HG03103 (cell line): ENCODE data around the gene TMCO4.
"Not testable (repeated sequence)": the region's sequence is repeated elsewhere in the genome, so short reads cannot be mapped to it uniquely, and the experiment has no call there.

Experiments
- ATAC-seq: cut with Tn5 transposase; IDR thresholded peaks from one replicate; pipeline ENCODE4 v1.9.1; 2021; ENCODE audit warnings: low read depth; ENCODE audit not compliant: unreplicated experiment

TMCO4 gene

DNA sequence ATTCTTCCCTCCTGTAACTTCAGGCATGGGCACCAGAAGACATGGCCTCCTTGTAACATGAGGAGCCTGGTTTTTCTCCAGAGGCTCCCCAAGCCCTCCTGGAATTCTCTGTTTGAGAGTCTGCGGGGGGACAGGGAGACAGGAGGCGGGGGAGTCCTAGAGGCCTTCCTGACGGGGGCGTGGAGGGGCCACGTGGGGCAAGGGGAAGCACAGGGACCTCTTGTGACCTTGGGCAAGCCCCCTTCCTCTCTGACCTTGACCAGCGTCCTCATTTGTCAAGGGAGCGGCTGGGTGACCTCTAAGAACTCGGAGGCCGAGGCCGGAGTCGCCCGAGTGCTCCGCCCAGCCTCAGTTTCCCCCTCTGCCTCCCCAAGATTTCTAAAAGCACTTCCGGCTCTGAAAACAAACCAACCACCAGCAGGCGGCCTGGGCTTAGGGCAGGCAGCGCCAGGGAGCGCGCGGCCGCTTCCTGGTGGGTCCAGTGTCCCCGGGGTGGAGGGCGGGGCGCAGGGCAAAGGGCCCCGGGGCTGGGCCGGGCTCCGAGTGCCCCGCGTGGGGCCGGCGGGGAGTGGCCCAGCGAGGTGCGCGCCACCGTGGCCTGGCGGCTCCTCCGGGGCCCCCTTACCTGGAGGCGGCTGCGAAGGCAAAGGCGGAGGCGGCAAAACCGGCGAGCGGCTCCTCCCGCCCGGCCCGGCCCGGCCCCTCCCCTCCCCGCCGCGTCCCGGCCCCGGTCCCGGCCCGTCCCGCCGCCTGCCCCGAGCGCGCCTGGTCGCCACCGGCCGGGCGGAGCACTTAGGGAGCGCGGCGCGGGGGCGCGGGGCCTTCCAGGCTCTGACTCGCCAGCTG, at the start of gene TMCO4:
Gene TMCO4, minus strand, starts transcription at position 687 of the 846 bp plus-strand sequence. CDS start 19,158 bp downstream, outside the sequence.
- no peak for ATAC-seq

DNA sequence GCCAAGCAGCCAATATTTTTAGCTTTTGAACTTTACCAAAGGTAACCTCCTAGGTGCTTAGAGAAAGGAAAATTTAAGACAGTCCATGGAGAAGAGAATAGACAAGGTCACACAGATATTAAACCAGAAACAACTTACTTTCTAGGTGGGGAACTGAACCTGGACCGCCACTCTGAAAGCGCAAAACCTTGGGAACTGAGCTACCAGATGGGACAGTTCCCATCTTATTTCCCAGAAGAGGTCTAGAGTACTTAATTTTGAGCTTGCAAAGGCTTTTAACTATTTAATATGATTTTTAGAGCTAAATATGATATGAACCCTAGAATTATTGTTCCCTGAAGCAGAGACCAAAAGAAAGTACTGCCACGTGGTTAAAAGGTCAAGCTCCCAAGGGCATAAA, 49.6 kb upstream of the TMCO4 start:
- not testable (repeated sequence) for ATAC-seq

DNA sequence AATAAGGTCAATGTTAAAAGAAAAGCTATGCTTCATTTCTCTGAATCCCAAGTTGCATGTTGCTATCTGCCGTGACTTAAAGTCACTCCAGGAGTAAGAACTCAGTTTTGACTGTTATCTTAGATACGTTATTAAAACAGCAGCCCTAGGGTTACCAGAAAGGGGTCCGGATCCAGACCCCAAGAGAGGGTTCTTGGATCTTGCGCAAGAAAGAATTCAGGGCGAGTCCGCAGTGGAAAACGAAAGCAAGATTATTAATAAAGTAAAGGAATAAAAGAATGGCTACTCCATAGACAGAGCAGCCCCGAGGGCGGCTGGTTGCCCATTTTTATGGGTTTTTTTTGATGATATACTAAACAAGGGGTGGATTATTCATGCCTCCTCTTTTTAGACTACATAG, 47.6 kb upstream of the TMCO4 start:
- ATAC-seq: not testable (repeated sequence)

DNA sequence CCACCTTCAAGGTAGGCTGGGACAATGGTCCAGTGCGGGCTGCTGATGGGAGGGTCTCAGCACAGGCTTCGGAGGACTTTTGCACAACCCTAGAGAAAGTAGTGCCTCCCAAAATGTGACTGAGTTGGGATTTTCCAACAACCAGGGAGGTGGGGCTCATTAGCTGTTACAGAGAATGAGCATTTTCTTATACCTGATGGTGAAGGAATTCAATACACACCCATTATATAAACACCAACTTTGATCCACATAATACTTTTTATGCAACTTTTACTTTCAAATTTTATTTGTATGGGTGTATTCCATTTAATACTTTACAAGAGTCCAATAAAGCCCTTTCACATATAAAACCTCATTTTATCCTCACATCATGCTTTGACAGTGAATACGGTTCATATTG, 46.6 kb upstream of the TMCO4 start:
- ATAC-seq: no peak

DNA sequence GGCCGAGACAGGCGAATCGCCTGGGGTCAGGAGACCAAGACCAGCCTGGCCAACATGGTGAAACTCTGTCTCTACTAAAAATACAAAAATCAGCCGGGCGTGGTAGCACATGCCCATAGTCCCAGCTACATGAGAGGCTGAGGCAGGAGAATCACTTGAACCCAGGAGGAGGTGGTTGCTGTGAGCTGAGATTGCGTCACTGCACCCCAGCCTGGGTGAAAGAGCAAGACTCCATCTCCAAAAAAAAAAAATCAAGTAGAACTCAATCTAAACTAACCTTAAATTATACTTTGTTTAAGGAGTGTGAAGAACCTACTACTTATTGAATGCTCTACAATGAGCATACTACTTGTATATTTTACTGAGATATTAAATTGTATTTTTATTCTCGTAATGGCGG, 45.8 kb upstream of the TMCO4 start:
- no peak for ATAC-seq

DNA sequence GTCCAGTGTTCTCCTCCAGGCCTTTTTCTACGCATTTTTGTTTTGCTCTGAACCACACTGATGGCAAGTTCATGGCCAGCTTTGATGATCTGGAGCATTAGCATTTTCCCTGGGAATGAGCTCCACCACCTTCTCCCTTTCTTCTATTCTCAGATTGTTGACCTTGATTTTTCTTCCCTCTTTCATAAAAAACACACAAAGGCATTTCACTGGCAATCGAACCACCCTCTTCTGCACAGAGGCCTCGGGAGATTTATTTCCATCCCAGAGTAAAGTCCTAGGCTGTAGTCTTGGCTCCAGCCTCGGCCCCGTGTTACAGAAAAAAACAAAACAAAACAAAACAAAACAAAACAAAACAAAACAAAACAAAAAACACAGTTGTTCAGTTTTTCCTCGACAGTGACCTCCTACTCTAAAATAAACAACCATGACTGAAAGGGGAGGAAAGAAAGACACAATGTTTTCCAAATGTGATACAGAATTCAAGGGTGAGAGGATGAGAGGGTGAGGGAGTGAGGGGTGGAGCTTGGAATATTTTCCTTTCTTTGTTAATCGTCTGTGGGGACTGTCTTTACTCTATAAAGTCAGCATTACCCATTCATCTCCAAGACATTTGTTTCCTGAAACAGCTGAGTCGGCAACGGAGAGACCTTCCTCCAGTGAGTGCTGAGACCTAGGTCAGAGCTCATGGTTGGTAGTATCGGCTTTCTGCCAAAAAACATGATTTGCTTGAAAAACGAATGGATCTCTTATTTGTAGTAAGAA, 45.2 kb upstream of the TMCO4 start:
- ATAC-seq: no peak

DNA sequence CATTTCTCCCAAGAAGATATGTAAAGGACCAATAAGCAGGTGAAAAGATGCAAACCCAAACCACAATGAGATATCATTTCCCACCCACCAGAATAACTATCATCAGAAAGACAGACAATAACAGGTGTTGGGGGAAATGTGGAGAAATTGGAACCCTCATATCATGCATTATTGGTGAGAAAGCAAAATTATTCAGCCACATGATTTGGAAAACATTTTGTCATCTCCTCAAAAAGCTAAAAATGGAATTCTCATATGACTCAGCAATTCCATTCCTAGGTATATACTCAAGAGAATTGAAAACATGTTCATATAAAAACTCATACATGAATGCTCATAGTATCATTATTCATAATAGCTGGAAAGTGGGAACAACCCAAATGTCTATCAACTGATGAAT, 40.5 kb upstream of the TMCO4 start:
- ATAC-seq: no peak

DNA sequence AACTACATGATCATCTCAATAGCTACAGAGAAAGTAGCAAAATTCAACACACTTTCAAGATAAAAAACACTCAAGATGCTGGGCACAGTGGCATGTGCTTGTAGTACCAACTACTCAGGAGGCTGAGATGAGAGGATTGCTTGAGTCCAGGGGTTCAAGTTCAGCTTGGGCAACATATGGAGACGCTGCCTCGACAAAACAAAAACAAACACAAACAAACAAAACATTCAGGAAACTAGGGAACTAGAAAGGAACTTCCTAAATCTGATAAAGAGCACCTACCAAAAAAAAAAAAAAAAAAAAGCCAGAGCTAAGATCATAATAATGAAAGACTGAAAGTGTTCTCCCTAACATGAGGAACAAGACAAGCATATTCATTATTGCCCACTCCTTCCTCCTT, 38.1 kb upstream of the TMCO4 start:
- no peak for ATAC-seq

DNA sequence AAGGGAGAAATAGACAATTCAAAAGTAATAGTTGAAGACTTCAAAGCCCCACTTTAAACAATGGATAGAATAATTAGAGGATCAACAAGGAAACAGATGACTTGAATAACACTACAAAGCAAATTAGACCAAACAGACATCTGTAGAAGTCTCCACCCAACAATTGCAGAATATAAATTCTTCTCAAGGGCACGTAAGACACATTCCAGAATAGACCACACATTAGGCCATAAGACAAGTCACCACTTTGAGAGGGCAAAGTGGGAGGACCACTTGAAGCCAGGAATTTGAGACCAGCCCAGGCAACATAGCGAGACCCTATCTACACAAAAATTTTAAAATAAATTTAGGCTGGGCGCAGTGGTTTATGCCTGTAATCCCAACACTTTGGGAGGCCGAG, 35.9 kb upstream of the TMCO4 start:
- no peak for ATAC-seq

DNA sequence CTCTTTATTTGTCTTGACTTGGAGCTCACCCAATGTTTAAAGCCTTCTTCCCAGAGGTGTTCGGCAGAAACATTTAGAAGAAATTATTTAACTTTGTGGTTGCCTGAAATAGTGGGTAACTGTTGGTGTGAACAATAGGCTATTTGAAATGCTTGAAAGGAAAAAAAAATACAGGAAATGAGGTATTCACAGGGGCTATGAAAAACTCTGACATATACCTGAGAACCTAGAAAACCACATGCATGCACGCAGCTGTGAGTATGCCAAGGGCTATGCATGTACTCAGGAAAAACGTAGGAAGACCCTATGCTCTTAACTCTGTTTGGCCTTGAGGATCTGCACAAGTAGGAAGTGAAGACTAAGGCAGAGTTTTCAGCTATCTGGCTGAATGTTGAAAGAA, 31.7 kb upstream of the TMCO4 start:
- no peak for ATAC-seq

DNA sequence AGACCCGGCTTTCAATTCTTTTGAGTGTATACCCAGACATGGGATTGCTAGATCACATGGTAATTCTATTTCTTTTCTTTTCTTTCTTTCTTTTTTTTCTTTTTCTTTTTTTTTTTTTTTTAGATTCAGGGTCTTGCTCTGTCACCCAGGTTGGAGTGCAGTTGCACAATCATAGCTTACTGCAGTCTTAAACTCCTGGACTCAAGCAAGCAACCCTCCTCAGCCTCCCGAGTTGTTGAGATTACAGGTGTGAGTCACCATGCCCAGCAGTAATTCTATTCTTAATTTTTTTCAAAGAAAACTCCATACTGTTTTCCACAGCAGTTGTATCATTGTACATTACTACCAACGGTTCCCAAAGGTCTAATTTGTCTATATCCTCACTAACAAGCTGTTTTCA, 28.8 kb upstream of the TMCO4 start:
- no peak for ATAC-seq

DNA sequence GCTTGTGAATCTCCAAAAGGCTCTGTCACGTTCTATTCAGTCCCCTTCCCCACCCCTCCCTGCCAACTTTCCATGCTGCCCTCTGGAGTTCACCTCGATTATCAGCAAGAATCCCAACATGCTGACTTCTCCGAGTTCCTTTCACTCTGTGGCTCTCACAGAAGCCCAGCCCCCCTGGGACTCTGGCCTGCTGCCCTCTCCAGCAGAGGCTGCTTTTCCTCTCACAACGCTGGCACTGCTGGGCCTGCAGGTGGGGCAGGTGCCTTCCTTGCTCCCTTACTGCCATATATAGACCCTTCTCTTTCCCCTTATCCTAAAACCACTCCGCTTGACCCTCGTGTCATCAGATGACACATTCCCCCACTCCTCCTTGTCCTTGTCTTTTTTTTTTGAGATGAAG, 25.6 kb upstream of the TMCO4 start:
- no peak for ATAC-seq

DNA sequence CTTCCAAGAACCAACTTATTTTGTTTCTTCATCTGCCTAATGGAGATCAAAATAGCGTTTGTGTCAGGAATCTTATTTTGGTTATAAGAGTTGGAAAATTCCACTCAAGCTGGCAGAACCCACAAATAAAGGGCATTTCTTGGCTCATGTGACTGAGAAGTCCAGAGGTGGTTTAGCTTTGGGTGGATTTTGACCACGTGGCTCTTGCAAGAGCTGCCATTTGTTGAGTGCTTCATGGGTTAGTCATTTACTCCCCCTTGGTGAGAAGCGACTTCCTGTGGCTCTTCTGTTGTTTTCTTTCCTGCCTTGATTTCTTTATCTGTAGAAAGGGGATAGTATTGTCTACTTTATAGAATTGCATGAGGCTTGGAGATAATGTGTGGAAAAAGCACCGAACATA, 24.8 kb upstream of the TMCO4 start:
- ATAC-seq: no peak

DNA sequence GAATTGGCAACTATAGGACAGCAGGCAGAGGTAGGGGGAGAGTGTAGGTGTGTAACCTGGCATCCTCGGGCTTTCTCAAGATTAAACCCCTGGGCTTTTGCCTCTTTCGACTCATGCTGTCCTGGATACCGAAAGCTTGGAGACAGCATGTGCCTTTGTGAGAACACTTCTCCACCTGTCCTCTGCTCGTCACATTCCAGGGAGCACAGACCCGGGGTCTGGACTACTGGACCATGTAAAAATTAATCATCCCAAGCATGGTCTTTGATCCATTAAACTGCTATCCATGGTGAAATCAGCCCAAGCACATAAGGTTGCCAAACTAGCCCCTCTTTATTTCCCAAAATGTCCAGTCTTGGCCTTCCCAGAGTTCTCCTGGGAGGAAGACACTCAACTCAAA, 24.3 kb upstream of the TMCO4 start:
- ATAC-seq: no peak

DNA sequence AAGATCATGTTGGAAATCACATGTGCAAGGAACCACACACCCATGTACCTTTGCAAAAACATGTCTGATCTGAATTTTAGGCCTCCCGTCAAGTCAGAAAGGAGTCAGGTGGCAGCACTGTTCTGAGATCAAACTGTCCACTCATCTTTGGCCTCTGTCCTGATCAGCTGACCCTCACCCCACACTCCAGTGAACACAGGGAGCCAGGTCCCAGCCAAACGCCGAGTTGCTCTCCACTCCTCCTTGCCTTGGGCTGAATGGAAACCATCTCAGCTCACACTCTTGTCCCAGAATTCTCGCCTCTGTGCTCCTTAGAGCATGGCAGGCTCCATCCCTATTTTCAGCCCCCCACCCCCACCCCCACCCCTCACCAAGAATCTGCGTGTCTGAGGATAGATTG, 20.0 kb upstream of the TMCO4 start:
- ATAC-seq: no peak

DNA sequence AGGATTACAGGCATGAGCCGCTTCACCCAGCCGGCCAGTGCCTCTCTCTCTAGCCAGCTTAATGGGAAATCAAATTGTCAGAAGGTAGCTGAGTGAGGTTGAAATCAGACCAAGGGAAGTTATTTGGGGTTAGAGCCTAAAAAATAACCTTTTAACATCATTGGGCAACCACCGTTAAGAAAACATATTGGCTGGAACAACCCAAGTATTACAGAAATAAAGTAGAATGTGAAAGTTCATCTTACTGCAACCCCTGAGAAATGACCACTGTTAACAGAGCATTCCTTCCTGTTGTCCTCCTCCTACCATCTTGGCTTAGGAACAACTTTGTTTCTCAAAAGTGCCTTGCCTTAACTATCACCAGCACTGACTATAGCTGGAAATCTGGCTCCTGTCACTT, 18.6 kb upstream of the TMCO4 start:
- no peak for ATAC-seq

DNA sequence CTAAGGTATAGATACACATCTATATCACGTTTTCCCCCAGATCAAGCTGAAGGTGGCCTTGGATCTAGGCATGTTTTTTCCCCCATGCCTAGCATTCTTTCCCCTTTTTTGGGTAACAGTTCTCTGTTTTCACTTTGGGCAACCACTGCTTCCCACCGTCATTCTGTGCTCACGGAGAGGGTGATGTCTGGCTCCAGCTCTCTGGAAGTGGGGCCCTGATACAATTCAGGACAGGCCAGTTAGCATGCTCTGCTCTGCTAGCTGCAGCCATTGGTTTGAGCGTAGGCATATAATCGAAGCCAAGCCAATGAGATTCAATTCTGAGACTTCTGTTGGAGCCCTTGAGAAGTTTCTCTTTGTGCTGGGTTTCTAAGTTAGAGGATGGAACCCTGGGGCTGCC, 17.4 kb upstream of the TMCO4 start:
- ATAC-seq: no peak

DNA sequence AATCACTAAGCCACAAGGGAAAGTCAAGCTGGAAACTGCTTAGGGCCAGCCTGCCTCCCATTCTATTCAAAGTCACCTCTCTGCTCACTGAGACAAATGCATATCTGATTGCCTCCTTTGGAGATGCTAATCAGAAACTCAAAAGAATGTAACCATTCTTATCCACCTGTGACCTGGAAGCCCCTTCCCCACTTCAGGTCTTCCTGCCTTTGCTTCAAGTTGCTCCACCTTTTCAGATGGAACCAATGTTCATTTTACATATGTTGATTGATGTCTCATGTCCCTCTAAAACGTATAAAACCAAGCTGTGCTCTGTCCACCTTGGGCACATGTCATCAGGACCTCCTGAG, 17.0 kb upstream of the TMCO4 start:
- ATAC-seq: not testable (repeated sequence)

DNA sequence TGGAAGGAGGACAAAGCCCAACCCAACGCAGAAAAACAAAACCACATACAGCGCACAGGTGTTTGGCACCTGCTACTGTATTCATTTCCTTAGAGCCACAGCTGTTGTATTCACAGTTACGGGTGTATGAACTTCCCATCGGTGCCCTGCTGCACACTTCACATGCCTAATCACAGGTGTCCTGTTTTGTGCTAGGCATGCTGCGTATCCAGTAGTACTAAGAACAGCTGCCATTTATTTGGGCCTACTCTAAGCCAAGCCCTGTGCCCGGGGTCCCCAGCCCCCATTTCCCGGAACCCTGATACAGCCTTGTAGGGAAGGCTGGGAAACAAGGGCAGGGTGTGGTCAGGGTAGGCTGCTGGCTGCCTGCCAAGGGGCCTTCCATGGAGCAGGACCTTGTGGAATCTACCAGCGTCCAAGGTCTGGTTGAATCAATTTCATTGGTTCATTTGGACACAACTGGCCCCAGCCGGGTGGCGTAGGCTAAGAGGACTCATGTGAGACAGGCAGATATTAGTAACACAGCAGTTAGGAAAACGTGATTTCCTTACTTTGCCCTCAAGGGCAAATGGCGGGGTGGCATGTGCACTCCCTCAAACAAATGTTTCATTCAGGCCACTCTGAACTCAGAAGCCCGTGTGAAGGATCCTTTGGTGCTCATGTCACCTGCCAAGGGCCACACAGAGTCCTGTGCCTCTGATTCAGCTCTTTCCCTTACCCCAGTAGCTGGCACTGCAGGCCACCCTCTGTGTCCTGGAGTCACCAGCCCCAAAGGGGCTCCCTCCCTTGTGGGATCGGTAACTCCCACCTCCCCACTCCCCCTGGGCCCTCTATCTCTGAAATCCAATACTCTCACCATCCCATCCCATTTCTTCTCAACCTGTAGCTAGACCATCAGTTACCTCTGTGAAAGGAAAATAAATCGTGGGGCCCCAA, 16.4 kb upstream of the TMCO4 start:
- no peak for ATAC-seq

DNA sequence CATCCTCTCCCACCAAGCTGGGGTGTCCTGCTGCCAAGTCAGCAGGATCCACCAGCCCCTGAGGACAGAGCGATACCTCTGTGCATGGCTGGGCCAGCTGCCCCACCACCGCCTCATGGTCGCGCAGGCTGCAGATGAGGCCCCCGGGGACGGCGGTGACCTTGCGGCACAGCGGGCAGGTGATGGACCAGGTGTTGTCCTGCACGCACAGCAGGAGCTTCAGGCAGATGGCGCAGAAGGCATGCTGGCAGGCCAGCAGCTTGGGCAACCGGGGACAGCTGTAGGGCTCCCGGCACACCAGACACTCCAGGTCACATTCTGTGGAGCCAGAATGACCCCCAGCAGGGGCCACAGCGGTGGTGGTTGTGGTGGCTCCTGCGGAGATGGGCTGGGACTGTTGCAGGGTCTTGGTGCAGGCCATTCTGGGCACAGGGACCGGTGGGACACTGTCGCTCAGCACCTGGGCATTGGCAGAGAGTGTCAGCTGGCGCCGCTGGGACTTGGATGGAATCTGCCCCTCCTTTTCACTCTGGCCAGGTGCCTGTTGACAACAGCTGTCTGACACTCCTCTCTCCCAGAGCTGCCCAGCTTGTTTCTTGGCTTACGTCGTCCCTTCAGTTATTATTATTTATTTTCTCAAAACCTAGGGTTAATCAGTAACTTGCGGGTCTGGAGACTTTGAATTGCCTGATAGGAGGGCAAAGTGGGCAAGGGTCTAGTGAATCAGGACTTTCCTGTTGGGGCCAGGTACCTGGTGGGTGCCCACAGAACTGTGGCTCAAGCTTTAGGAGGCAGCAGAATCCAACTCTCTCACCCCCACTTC, 15.2 kb upstream of the TMCO4 start, which contains the start of gene RNF186:
Gene RNF186, minus strand, starts transcription at position 603 of the 823 bp plus-strand sequence. Its CDS starts 182 bp downstream, at position 421.
- no peak for ATAC-seq
